ENCODE results near the gene AMMECR1.

Gene AMMECR1

GRCh38 chrX:110204986-110205385 lies 112.9 kb downstream of the AMMECR1 start:
- DNase-seq = no peak

DNA sequence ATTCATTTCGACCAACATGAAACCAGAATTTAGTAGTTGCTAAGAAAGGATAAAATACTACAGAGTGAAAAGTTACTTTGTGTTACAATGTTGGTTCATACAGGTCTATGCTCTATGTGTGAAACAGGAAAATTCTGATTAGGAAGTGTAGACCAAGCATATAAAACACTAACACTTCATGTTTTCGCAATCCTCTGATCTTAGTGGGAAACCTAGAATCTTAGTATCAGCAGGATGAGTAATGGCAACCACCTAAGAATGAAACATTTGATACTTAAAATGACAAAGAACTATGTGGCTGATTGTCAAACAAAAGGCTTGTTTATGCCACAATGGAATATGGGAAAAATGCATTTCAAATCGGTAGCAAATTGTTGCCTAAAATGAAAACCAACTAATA lies 116.1 kb downstream of the AMMECR1 start:
- DNase-seq = no peak

- no peak for DNase-seq
These were observed 122.9 kb downstream of the AMMECR1 start for GRCh38 chrX:110194977-110195376.

DNA sequence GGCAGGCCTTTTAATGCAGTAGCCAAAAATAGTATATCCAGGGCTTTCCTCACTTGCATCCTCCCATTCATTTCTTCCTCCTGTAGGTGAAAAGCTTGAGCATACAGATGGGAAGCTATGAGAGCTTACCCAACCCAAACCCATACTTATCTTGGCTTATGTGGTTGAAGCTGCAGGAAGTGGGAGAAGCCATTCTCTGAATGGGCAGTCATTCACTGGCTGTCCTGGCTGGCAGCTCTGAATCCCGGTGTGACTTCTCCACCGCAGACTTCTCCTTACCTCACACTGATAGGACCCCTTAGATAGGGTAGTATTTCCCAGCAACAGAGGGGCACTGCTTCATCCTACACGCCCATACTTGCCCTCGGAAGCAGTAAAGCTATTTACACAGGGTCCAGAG lies 125.4 kb downstream of the AMMECR1 start:
- no peak for DNase-seq

- no peak for DNase-seq
These were observed 129.0 kb downstream of the AMMECR1 start for GRCh38 chrX:110188701-110189558.

DNA sequence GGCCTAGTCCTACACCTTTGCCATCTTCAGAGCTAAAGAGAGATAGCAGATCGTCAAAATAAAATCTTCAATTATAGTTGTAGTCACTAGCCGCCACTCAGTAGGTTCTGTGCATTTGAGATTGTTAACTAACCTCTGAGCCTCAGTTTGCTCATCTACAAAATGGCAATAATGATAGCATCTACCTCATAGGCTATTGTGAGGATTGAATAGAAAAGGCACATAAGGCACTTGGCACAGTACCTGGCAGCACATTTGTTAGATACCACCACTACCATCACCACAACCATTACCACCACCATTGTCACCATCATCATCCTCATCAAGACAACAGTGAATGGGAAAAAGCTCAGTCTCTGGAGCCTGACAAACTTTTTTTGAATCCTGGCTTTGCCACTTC lies 134.6 kb downstream of the AMMECR1 start:
- no peak for DNase-seq

GRCh38 chrX:110182865-110183264 lies 135.0 kb downstream of the AMMECR1 start:
- DNase-seq = no peak

- no peak for DNase-seq
These were observed 135.5 kb downstream of the AMMECR1 start for GRCh38 chrX:110182362-110182761.

DNA sequence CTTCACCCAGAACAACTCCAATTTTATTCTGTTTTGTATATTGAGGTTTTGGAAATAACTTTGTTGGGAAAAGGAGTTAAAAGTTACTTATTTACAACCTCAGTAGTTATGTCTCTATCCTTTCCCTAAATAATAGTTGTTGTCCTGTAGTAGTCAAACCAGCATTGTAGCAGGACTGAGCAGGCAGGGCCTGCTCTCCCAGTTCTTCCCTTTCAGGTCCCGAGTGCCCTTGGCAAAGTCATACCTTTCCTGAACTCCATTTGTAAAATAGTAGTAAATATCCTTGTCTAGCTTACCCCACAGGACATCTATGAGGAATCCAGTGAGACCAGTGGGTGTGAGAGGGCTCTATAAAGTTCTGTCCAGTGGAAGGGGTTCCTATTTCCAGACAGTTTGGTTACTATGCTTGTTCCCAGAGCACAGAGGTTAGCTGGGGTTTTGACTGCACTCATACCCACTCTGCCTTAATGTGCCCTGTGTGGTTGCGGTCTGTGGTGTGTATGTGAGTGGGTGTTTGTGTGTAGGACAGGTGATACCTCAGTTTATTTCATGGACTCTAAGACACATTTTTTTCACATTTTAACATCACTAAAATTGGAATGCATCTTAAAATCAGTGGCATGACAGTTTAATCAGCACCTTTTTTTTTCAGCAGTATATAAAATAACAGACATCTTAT lies 136.3 kb downstream of the AMMECR1 start:
- DNase-seq = no peak

DNA sequence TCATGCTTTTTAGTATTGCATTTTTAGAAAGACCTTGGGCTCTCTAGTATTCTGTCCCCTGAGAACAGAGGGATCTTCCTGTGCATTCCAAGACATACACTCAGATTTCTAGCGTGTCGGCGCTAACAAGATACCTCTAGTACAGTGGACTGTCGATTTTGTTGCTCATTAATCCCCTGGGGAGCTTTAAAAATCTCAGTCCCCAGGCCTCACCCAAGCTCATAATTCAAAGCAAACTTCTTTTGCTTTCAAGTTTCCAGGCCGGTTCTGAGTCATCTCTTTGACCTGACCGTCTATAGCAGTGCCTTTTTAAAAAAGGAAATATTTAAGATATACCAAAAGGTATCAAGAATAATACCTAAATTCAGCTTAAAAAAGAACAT lies 137.0 kb downstream of the AMMECR1 start:
- DNase-seq = no peak

GRCh38 chrX:110180176-110180927 lies 137.5 kb downstream of the AMMECR1 start:
- DNase-seq = no peak

GRCh38 chrX:110178179-110178865 lies 139.6 kb downstream of the AMMECR1 start:
- DNase-seq = no peak

GRCh38 chrX:110175696-110176095 lies 142.2 kb downstream of the AMMECR1 start:
- DNase-seq = no peak

DNA sequence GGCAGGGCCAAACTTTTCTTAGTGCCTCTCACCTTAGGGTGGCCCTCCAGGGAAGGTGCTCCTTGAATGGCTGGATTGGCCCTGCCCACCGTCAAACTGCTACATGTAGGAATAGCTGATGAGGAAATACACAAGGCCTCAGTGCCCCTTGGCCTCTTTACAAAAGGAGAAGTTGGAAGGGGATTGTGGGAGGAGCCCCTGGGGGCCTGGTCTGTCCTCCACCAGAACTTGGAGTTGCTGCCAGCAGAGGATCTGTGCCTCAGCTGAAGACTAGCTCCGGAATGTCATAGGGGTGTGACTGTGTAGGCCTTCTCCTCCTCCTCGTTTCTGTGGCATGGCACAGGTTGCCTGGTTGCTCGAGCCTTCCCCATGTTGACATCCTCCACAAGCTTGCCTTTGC lies 142.7 kb downstream of the AMMECR1 start:
- DNase-seq = no peak

GRCh38 chrX:110173192-110174175 lies 144.4 kb downstream of the AMMECR1 start:
- DNase-seq = no peak

DNA sequence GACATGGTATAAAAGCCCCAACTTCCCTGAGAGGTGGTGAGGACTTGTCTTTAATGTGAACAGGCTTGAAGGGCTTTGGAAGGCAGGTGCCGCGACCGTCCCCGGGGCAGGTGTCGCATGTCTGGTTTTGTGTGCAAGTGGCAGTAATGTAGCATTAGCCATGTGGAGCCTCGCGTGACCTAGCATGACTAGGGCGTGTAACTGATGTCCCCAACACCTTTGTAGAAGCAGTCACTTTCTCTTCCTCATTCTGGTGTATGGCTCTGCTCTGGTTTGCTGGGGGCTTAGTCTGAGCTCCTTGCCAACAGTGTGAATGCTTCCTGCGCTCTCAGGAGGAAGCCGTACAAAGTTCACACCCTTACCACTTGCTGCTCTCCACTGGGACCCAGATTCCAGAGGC lies 145.7 kb downstream of the AMMECR1 start:
- no peak for DNase-seq

GRCh38 chrX:110171442-110171841 lies 146.4 kb downstream of the AMMECR1 start:
- DNase-seq = no peak

DNA sequence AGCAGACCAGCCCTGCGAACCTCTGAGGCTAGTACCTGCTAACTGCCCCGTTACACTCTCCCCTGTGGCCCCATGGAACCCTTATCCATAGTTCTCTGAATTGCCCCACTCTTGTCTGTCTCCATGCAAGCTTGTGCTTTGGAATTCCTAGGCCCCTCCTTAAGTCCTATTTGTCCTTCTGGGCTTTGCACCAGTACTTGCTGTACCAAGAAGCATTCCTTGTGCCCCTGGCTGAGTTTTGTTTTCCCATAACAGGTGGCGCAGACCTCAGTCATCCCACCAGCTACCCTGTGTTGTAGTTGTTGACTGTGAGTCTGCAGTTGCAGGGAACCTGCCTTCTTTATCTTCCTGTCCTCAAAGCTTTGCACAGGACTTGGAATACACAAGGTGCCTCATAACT lies 147.9 kb downstream of the AMMECR1 start:
- DNase-seq = no peak

GRCh38 chrX:110168585-110168984 lies 149.3 kb downstream of the AMMECR1 start:
- DNase-seq = no peak

DNA sequence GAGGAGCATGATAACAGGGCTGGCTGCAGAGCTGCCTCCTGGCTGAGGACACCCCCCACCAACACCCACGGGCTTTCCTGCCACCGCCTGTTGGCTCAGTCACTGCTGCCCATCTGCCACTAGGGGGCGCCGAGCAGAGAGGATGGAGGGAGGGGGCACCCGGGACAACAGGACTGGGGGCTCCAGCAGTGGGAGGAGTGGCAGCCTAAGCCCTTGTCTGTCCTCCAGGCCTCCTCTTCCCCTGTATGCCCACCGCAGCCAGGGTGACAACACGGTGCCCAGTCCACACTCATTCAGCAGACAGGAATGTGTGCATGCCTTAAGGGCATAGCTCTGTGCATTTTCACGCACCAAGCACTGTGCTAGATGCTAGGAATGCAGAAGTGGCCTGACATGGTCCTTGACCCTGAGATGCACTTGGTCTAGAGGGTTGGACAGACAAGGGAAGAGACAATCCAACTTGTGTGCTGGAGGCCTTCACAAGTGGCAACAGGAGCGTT lies 149.9 kb downstream of the AMMECR1 start:
- no peak for DNase-seq

- no peak for DNase-seq
These were observed 154.4 kb downstream of the AMMECR1 start for GRCh38 chrX:110163488-110163887.

- no peak for DNase-seq
These were observed 155.0 kb downstream of the AMMECR1 start for GRCh38 chrX:110162867-110163266.
